GM23338 (cell line): ENCODE results near the gene OTOGL. TPM values are rescaled to one million over a fixed set of nuclear protein-coding genes. Genes with fewer than 3 reads are reported as not detected.

Source experiments
- ATAC-seq: fragments of 200-7000 bp; cut with Tn5 transposase; 3 replicates; pipeline ENCODE4 v1.9.1; 2020
- DNase-seq: peaks from one replicate; pipeline ENCODE4 v3.0.0-alpha.2; 2015; ENCODE audit warnings: low spot score
- H2AFZ ChIP-seq: fragments of 200-600 bp; sonication (generic); 2 replicates; pipeline ENCODE4 v1.8.0; 2016; ENCODE audit warnings: antibody characterized with exemption, mild to moderate bottlenecking, moderate library complexity
- H3F3A ChIP-seq: fragments of 200-600 bp; sonication (generic); replicated peaks from 2 replicates; pipeline ENCODE4 v1.8.0; 2017; ENCODE audit warnings: antibody characterized with exemption, mixed run types, low read depth
- H3K27ac ChIP-seq: fragments of 200-600 bp; sonication (generic); 2 replicates; pipeline ENCODE4 v1.6.1; 2016; ENCODE audit warnings: low read depth
- H3K27me3 ChIP-seq: fragments of 200-600 bp; sonication (generic); 2 replicates; pipeline ENCODE4 v1.8.0; 2016; ENCODE audit warnings: mild to moderate bottlenecking, mixed run types, moderate library complexity; ENCODE audit not compliant: insufficient read depth
- H3K36me3 ChIP-seq: fragments of 200-600 bp; sonication (generic); 2 replicates; pipeline ENCODE4 v1.8.0; 2016; ENCODE audit warnings: mild to moderate bottlenecking; ENCODE audit not compliant: insufficient read depth
- H3K4me1 ChIP-seq: fragments of 200-600 bp; sonication (generic); 2 replicates; pipeline ENCODE4 v1.8.0; 2016; ENCODE audit warnings: mild to moderate bottlenecking, moderate library complexity; ENCODE audit not compliant: insufficient read depth
- H3K4me2 ChIP-seq: fragments of 200-600 bp; sonication (generic); 2 replicates; pipeline ENCODE4 v1.7.1; 2017; ENCODE audit warnings: mixed run types
- H3K4me3 ChIP-seq: fragments of 200-600 bp; sonication (generic); 2 replicates; pipeline ENCODE4 v1.6.1; 2016; ENCODE audit warnings: mixed run types
- H3K79me2 ChIP-seq: fragments of 200-600 bp; sonication (generic); replicated peaks from 2 replicates; pipeline ENCODE4 v1.8.0; 2017; ENCODE audit warnings: mild to moderate bottlenecking; ENCODE audit not compliant: insufficient read depth
- H3K9me2 ChIP-seq: fragments of 200-600 bp; sonication (generic); 2 replicates; pipeline ENCODE4 v1.8.0; 2017; ENCODE audit not compliant: insufficient read depth
- H4K20me1 ChIP-seq: fragments of 200-600 bp; sonication (generic); replicated peaks from 2 replicates; pipeline ENCODE4 v1.8.0; 2017; ENCODE audit warnings: mild to moderate bottlenecking; ENCODE audit not compliant: insufficient read depth
- H3K27ac Mint-ChIP-seq: 2 replicates; pipeline ENCODE4 v1.8.0; 2020; ENCODE audit warnings: inconsistent platforms, mild to moderate bottlenecking, moderate library complexity, mixed read lengths
- H3K27me3 Mint-ChIP-seq: 3 replicates; pipeline ENCODE4 v1.8.0; 2022; ENCODE audit warnings: low read depth, mild to moderate bottlenecking, moderate library complexity, mixed read lengths, inconsistent platforms; ENCODE audit not compliant: insufficient read depth, poor library complexity
- H3K36me3 Mint-ChIP-seq: 3 replicates; pipeline ENCODE4 v1.8.0; 2021; ENCODE audit warnings: low read depth, mild to moderate bottlenecking, inconsistent platforms, moderate library complexity, mixed read lengths
- H3K4me1 Mint-ChIP-seq: 3 replicates; pipeline ENCODE4 v1.8.0; 2020; ENCODE audit warnings: mild to moderate bottlenecking, inconsistent platforms, mixed read lengths
- H3K4me3 Mint-ChIP-seq: 3 replicates; pipeline ENCODE4 v1.8.0; 2021; ENCODE audit warnings: moderate library complexity, mild to moderate bottlenecking, inconsistent platforms, mixed read lengths
- H3K9me3 Mint-ChIP-seq: 3 replicates; pipeline ENCODE4 v1.8.0; 2020; ENCODE audit warnings: moderate library complexity, mild to moderate bottlenecking, inconsistent platforms, mixed read lengths
- CREB1 ChIP-seq: fragments of 250-450 bp; sonication (Bioruptor Pico); IDR thresholded peaks from 2 replicates; pipeline ENCODE4 v1.5.0; 2020; ENCODE audit warnings: low read depth, mild to moderate bottlenecking, moderate library complexity
- EZH2 ChIP-seq: fragments of 200-600 bp; sonication (generic); IDR thresholded peaks from one replicate; pipeline ENCODE4 v1.8.0; 2017; ENCODE audit warnings: antibody characterized with exemption, mild to moderate bottlenecking, low read depth; ENCODE audit not compliant: unreplicated experiment
- EZH2phosphoT487 ChIP-seq: fragments of 200-600 bp; sonication (generic); IDR thresholded peaks from one replicate; pipeline ENCODE4 v1.8.1; 2018; ENCODE audit warnings: antibody characterized with exemption; ENCODE audit not compliant: unreplicated experiment
- JUNB ChIP-seq: IDR thresholded peaks from one replicate; pipeline ENCODE4 v1.6.1; 2016; ENCODE audit warnings: antibody characterized with exemption; ENCODE audit not compliant: unreplicated experiment
- NANOG ChIP-seq: IDR thresholded peaks from 2 replicates; pipeline ENCODE4 v1.6.1; 2016; ENCODE audit warnings: antibody characterized with exemption, borderline replicate concordance
- POLR2AphosphoS5 ChIP-seq: IDR thresholded peaks from 2 replicates; pipeline ENCODE4 v1.6.1; 2016; ENCODE audit warnings: antibody characterized with exemption, low read depth
- REST ChIP-seq: IDR thresholded peaks from one replicate; pipeline ENCODE4 v1.6.1; 2018; ENCODE audit warnings: antibody characterized with exemption; ENCODE audit not compliant: unreplicated experiment
- STAT1 ChIP-seq: IDR thresholded peaks from one replicate; pipeline ENCODE4 v1.6.1; 2016; ENCODE audit warnings: antibody characterized with exemption; ENCODE audit not compliant: unreplicated experiment
- ZNF114 ChIP-seq: fragments of 250-450 bp; sonication (Bioruptor Pico); IDR thresholded peaks from 2 replicates; pipeline ENCODE4 v1.5.0; 2020; ENCODE audit warnings: mild to moderate bottlenecking, moderate library complexity
- ZNF331 ChIP-seq: fragments of 250-450 bp; sonication (Bioruptor Pico); IDR thresholded peaks from 2 replicates; pipeline ENCODE4 v1.5.0; 2020; ENCODE audit warnings: low read depth, mild to moderate bottlenecking, moderate library complexity
- polyA plus RNA-seq: library from polyadenylated mRNA; unstranded; fragments of >200 nt; fragmentation: Nextera tagmentation; extraction: Ambion mirVana; gene quantifications from 2 replicates; pipeline ENCODE4 v1.2.1, GENCODE V29; 2016
- total RNA-seq: library from RNA; depleted of rRNA; stranded (reverse); fragments of >200 nt; shearing (Covaris generic); gene quantifications from 2 replicates; pipeline ENCODE4 v1.2.3, GENCODE V29; 2014
- TF ChIP-seq, protein P1 (sequence below), 2 experiments: fragments of 200-600 bp in 1 of 2; sonication (generic) in 1 of 2; conservative IDR thresholded peaks; 2 replicates each; pipeline versions ENCODE4 v1.5.1 to v1.6.1; 2016 to 2017; ENCODE audit warnings: antibody characterized with exemption in 2 of 2, low read depth in 2 of 2, mild to moderate bottlenecking in 2 of 2, moderate library complexity in 1 of 2
- TF ChIP-seq, protein P2 (sequence below): IDR thresholded peaks from 2 replicates; pipeline ENCODE4 v1.6.1; 2016; ENCODE audit warnings: antibody characterized with exemption
- TF ChIP-seq, protein P3 (sequence below): fragments of 250-450 bp; sonication (Bioruptor Pico); IDR thresholded peaks from 2 replicates; pipeline ENCODE4 v1.5.0; 2020; ENCODE audit warnings: mild to moderate bottlenecking, moderate library complexity

The OTOGL gene
- total and polyA plus RNA-seq, 2 experiments from 2014 or later: 0.36 to 0.66 TPM

- H3K9me2 ChIP-seq: no peaks in the 10 kb centered on the region
- H3K4me3 ChIP-seq: no peak overlapping the region
- H3K27ac ChIP-seq: no peak overlapping the region
- TF ChIP-seq, protein P1, sequence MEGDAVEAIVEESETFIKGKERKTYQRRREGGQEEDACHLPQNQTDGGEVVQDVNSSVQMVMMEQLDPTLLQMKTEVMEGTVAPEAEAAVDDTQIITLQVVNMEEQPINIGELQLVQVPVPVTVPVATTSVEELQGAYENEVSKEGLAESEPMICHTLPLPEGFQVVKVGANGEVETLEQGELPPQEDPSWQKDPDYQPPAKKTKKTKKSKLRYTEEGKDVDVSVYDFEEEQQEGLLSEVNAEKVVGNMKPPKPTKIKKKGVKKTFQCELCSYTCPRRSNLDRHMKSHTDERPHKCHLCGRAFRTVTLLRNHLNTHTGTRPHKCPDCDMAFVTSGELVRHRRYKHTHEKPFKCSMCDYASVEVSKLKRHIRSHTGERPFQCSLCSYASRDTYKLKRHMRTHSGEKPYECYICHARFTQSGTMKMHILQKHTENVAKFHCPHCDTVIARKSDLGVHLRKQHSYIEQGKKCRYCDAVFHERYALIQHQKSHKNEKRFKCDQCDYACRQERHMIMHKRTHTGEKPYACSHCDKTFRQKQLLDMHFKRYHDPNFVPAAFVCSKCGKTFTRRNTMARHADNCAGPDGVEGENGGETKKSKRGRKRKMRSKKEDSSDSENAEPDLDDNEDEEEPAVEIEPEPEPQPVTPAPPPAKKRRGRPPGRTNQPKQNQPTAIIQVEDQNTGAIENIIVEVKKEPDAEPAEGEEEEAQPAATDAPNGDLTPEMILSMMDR (conservative IDR thresholded peaks at IDR 0.05; ENCODE audit: low read depth in 2 of 2): no peak
- TF ChIP-seq ZNF331 (no peak), STAT1 (no peak), REST (no peak), POLR2AphosphoS5 (no peak), ZNF114 (no peak), EZH2 (no peak), JUNB (no peak), NANOG (no peak), CREB1 (no peak), EZH2phosphoT487 (no peak)
- TF ChIP-seq, protein P2, sequence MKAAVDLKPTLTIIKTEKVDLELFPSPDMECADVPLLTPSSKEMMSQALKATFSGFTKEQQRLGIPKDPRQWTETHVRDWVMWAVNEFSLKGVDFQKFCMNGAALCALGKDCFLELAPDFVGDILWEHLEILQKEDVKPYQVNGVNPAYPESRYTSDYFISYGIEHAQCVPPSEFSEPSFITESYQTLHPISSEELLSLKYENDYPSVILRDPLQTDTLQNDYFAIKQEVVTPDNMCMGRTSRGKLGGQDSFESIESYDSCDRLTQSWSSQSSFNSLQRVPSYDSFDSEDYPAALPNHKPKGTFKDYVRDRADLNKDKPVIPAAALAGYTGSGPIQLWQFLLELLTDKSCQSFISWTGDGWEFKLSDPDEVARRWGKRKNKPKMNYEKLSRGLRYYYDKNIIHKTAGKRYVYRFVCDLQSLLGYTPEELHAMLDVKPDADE: no peak
- TF ChIP-seq, protein P3, sequence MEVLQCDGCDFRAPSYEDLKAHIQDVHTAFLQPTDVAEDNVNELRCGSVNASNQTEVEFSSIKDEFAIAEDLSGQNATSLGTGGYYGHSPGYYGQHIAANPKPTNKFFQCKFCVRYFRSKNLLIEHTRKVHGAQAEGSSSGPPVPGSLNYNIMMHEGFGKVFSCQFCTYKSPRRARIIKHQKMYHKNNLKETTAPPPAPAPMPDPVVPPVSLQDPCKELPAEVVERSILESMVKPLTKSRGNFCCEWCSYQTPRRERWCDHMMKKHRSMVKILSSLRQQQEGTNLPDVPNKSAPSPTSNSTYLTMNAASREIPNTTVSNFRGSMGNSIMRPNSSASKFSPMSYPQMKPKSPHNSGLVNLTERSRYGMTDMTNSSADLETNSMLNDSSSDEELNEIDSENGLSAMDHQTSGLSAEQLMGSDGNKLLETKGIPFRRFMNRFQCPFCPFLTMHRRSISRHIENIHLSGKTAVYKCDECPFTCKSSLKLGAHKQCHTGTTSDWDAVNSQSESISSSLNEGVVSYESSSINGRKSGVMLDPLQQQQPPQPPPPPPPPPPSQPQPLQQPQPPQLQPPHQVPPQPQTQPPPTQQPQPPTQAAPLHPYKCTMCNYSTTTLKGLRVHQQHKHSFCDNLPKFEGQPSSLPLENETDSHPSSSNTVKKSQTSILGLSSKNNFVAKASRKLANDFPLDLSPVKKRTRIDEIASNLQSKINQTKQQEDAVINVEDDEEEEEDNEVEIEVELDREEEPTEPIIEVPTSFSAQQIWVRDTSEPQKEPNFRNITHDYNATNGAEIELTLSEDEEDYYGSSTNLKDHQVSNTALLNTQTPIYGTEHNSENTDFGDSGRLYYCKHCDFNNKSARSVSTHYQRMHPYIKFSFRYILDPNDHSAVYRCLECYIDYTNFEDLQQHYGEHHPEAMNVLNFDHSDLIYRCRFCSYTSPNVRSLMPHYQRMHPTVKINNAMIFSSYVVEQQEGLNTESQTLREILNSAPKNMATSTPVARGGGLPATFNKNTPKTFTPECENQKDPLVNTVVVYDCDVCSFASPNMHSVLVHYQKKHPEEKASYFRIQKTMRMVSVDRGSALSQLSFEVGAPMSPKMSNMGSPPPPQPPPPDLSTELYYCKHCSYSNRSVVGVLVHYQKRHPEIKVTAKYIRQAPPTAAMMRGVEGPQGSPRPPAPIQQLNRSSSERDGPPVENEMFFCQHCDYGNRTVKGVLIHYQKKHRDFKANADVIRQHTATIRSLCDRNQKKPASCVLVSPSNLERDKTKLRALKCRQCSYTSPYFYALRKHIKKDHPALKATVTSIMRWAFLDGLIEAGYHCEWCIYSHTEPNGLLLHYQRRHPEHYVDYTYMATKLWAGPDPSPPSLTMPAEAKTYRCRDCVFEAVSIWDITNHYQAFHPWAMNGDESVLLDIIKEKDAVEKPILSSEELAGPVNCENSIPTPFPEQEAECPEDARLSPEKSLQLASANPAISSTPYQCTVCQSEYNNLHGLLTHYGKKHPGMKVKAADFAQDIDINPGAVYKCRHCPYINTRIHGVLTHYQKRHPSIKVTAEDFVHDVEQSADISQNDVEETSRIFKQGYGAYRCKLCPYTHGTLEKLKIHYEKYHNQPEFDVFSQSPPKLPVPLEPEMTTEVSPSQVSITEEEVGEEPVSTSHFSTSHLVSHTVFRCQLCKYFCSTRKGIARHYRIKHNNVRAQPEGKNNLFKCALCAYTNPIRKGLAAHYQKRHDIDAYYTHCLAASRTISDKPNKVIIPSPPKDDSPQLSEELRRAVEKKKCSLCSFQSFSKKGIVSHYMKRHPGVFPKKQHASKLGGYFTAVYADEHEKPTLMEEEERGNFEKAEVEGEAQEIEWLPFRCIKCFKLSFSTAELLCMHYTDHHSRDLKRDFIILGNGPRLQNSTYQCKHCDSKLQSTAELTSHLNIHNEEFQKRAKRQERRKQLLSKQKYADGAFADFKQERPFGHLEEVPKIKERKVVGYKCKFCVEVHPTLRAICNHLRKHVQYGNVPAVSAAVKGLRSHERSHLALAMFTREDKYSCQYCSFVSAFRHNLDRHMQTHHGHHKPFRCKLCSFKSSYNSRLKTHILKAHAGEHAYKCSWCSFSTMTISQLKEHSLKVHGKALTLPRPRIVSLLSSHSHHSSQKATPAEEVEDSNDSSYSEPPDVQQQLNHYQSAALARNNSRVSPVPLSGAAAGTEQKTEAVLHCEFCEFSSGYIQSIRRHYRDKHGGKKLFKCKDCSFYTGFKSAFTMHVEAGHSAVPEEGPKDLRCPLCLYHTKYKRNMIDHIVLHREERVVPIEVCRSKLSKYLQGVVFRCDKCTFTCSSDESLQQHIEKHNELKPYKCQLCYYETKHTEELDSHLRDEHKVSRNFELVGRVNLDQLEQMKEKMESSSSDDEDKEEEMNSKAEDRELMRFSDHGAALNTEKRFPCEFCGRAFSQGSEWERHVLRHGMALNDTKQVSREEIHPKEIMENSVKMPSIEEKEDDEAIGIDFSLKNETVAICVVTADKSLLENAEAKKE (CRISPR knock-in tag): no peak
- H3K27me3 ChIP-seq: no peaks in the 10 kb centered on the region
- DNase-seq (no peak), ATAC-seq (no peak)
- no peaks in the 10 kb centered on the region for H3K9me3 Mint-ChIP-seq
- no peak overlapping the region for H2AFZ ChIP-seq
- no peak overlapping the region for H3K27ac Mint-ChIP-seq
- H4K20me1 ChIP-seq: no peaks in the 10 kb centered on the region
- no peaks in the 10 kb centered on the region for H3K4me1 ChIP-seq
- no peaks in the 10 kb centered on the region for H3K27me3 Mint-ChIP-seq
- peaks cover 3% of the 10 kb centered on the region; the same call in 1 of the 3 replicates for H3K4me1 Mint-ChIP-seq
- H3K79me2 ChIP-seq: no peaks in the 10 kb centered on the region
- no peaks in the 10 kb centered on the region for H3K36me3 ChIP-seq
- H3K4me2 ChIP-seq: no peak overlapping the region
- no peaks in the 10 kb centered on the region for H3K36me3 Mint-ChIP-seq
- H3F3A ChIP-seq: no peaks in the 10 kb centered on the region
- no peak overlapping the region for H3K4me3 Mint-ChIP-seq
Measured at GRCh38 chr12:80260269-80260668, 160.9 kb downstream of the OTOGL start.
